IMR-90 (cell line): Measurements from ENCODE around the gene GPRASP1. TPM values are rescaled to one million over a fixed set of nuclear protein-coding genes. Genes with fewer than 3 reads are reported as not detected.

Source experiments
- ATAC-seq: fragments of 200-7000 bp; cut with Tn5 transposase; 2 replicates; pipeline ENCODE4 v1.9.1; 2020; ENCODE audit warnings: low read depth, mild to moderate bottlenecking, moderate library complexity
- BruUV-seq: library from RNA; stranded (reverse); fragments of 400-500 nt; replicated peaks from 2 replicates; lab custom pipeline; 2021; lab: Mats Ljungman, UMichigan
- CTCF ChIA-PET: fragments of 300-600 bp; formaldehyde crosslinking; extraction: SDS; loops from one replicate; lab custom pipeline; 2021; ENCODE audit warnings: antibody characterized with exemption; lab: Yijun Ruan, JAX
- POLR2A ChIA-PET: fragments of 300-600 bp; sonication (Branson Sonifier 250); formaldehyde crosslinking; loops from one replicate; lab custom pipeline; 2022; ENCODE audit warnings: antibody characterized with exemption; ENCODE audit not compliant: unreplicated experiment; lab: Charles Lee
- DNase-seq: peaks from one replicate; pipeline ENCODE4 v3.0.0; 2013
- H2AFZ ChIP-seq: replicated peaks from 2 replicates; pipeline ENCODE3; 2013; ENCODE audit warnings: low read length, mild to moderate bottlenecking; ENCODE audit not compliant: poor library complexity
- H2AK5ac ChIP-seq: 2 replicates; pipeline ENCODE4 v1.6.1; 2013; ENCODE audit warnings: low read depth, low read length, inconsistent platforms
- H2AK9ac ChIP-seq: replicated peaks from 2 replicates; pipeline ENCODE3; 2013; ENCODE audit warnings: mild to moderate bottlenecking, low read depth, low read length, moderate library complexity; ENCODE audit not compliant: poor library complexity
- H2BK120ac ChIP-seq: 2 replicates; pipeline ENCODE4 v1.6.1; 2013; ENCODE audit warnings: low read depth, low read length, inconsistent platforms
- H2BK15ac ChIP-seq: 3 replicates; pipeline ENCODE4 v1.6.1; 2013; ENCODE audit warnings: low read depth, low read length, inconsistent platforms
- H2BK20ac ChIP-seq: 2 replicates; pipeline ENCODE4 v1.6.1; 2013; ENCODE audit warnings: low read depth, mild to moderate bottlenecking, inconsistent platforms, low read length, moderate library complexity
- H2BK5ac ChIP-seq: 2 replicates; pipeline ENCODE4 v1.6.1; 2013; ENCODE audit warnings: mild to moderate bottlenecking, low read depth, low read length, inconsistent platforms; ENCODE audit not compliant: poor library complexity, severe bottlenecking
- H3K14ac ChIP-seq: replicated peaks from 2 replicates; pipeline ENCODE4 v1.6.1; 2013; ENCODE audit warnings: low read depth, low read length, inconsistent platforms
- H3K18ac ChIP-seq: 2 replicates; pipeline ENCODE4 v1.6.1; 2013; ENCODE audit warnings: low read depth, low read length, control low read depth
- H3K23ac ChIP-seq: 2 replicates; pipeline ENCODE4 v1.6.1; 2013; ENCODE audit warnings: low read depth, low read length, inconsistent platforms
- H3K27ac ChIP-seq: 2 replicates; pipeline ENCODE4 v1.5.1; 2013; ENCODE audit warnings: mild to moderate bottlenecking, control low read depth, low read length; ENCODE audit not compliant: insufficient read depth
- H3K27me3 ChIP-seq: 2 replicates; pipeline ENCODE4 v1.6.1; 2013; ENCODE audit warnings: low read length; ENCODE audit not compliant: control insufficient read depth, insufficient read depth
- H3K36me3 ChIP-seq: 2 replicates; pipeline ENCODE4 v1.6.1; 2013; ENCODE audit warnings: low read length, mixed read lengths; ENCODE audit not compliant: control insufficient read depth, insufficient read depth
- H3K4ac ChIP-seq: 2 replicates; pipeline ENCODE4 v1.6.1; 2013; ENCODE audit warnings: low read depth, low read length, inconsistent platforms
- H3K4me1 ChIP-seq: 2 replicates; pipeline ENCODE4 v1.6.1; 2013; ENCODE audit warnings: low read length, mixed read lengths; ENCODE audit not compliant: control insufficient read depth, insufficient read depth
- H3K4me2 ChIP-seq: 2 replicates; pipeline ENCODE4 v1.6.1; 2013; ENCODE audit warnings: low read depth, mild to moderate bottlenecking, control low read depth, low read length, moderate library complexity
- H3K4me3 ChIP-seq: 2 replicates; pipeline ENCODE4 v1.5.1; 2013; ENCODE audit warnings: low read depth, mild to moderate bottlenecking, control low read depth, low read length, moderate library complexity; ENCODE audit not compliant: insufficient read depth
- H3K56ac ChIP-seq: 2 replicates; pipeline ENCODE4 v1.6.1; 2013; ENCODE audit warnings: low read length, inconsistent platforms; ENCODE audit not compliant: insufficient read depth; ENCODE audit errors: extremely low read depth
- H3K79me1 ChIP-seq, 2 experiments: 2 replicates each; pipeline ENCODE4 v1.6.1; 2013; ENCODE audit warnings: low read length in 2 of 2, inconsistent platforms in 1 of 2, low read depth in 1 of 2
- H3K9ac ChIP-seq: 2 replicates; pipeline ENCODE4 v1.6.1; 2013; ENCODE audit warnings: low read depth, low read length, control low read depth
- H3K9me1 ChIP-seq: 2 replicates; pipeline ENCODE4 v1.6.1; 2013; ENCODE audit warnings: low read length, inconsistent platforms; ENCODE audit not compliant: insufficient read depth
- H3K9me3 ChIP-seq: 2 replicates; pipeline ENCODE4 v1.6.1; 2013; ENCODE audit warnings: low read length; ENCODE audit not compliant: control insufficient read depth, insufficient read depth
- H4K20me1 ChIP-seq: 2 replicates; pipeline ENCODE4 v1.6.1; 2013; ENCODE audit warnings: low read length, inconsistent platforms; ENCODE audit not compliant: insufficient read depth
- H4K5ac ChIP-seq: 2 replicates; pipeline ENCODE4 v1.6.1; 2013; ENCODE audit warnings: mild to moderate bottlenecking, low read depth, low read length, control low read depth
- H4K8ac ChIP-seq, 2 experiments: 2 replicates each; pipeline ENCODE4 v1.6.1; 2013; ENCODE audit warnings: low read depth in 2 of 2, low read length in 2 of 2, control low read depth in 1 of 2, inconsistent platforms in 1 of 2
- H4K91ac ChIP-seq: 2 replicates; pipeline ENCODE4 v1.6.1; 2013; ENCODE audit warnings: low read depth, low read length, inconsistent platforms; ENCODE audit not compliant: insufficient read depth
- BHLHE40 ChIP-seq: fragments of 150-350 bp; IDR thresholded peaks from 2 replicates; pipeline ENCODE4 v1.6.1; 2016; ENCODE audit warnings: mild to moderate bottlenecking, low read depth, low read length
- CTCF ChIP-seq: conservative IDR thresholded peaks from 2 replicates; pipeline ENCODE4 v1.5.1; 2012; ENCODE audit warnings: mild to moderate bottlenecking, low read depth, low read length, improper control_type of control experiment
- ELK1 ChIP-seq: fragments of 150-350 bp; IDR thresholded peaks from 2 replicates; pipeline ENCODE4 v1.6.1; 2016; ENCODE audit warnings: low read depth, mild to moderate bottlenecking, low read length, moderate library complexity, borderline replicate concordance
- FOS ChIP-seq: fragments of 150-350 bp; IDR thresholded peaks from 2 replicates; pipeline ENCODE4 v1.6.1; 2016; ENCODE audit warnings: low read depth, low read length
- MAZ ChIP-seq: IDR thresholded peaks from 2 replicates; pipeline ENCODE4 v1.6.1; 2012; ENCODE audit warnings: low read depth, mild to moderate bottlenecking, low read length, improper control_type of control experiment, moderate library complexity, borderline replicate concordance
- MXI1 ChIP-seq: IDR thresholded peaks from 2 replicates; pipeline ENCODE4 v1.6.1; 2012; ENCODE audit warnings: low read depth, mild to moderate bottlenecking, low read length, moderate library complexity, borderline replicate concordance
- NFE2L2 ChIP-seq: fragments of 150-350 bp; IDR thresholded peaks from 2 replicates; pipeline ENCODE4 v1.6.1; 2016; ENCODE audit warnings: low read depth, mild to moderate bottlenecking, low read length
- POLR2A ChIP-seq: IDR thresholded peaks from 2 replicates; pipeline ENCODE4 v1.6.1; 2012; ENCODE audit warnings: mild to moderate bottlenecking, low read depth, low read length
- RAD21 ChIP-seq: IDR thresholded peaks from 2 replicates; pipeline ENCODE4 v1.6.1; 2012; ENCODE audit warnings: low read length, improper control_type of control experiment
- RCOR1 ChIP-seq: IDR thresholded peaks from 2 replicates; pipeline ENCODE4 v1.6.1; 2012; ENCODE audit warnings: mild to moderate bottlenecking, low read length, improper control_type of control experiment; ENCODE audit not compliant: insufficient replicate concordance
- SMC3 ChIP-seq: fragments of 150-350 bp; IDR thresholded peaks from 2 replicates; pipeline ENCODE4 v1.6.1; 2016; ENCODE audit warnings: low read depth, mild to moderate bottlenecking, antibody characterized with exemption, low read length, moderate library complexity
- USF2 ChIP-seq: fragments of 150-350 bp; IDR thresholded peaks from 2 replicates; pipeline ENCODE4 v1.6.1; 2017; ENCODE audit warnings: mild to moderate bottlenecking, antibody characterized with exemption, low read length, low read depth
- WGBS, 2 experiments: methylation state at CpG; one replicate each; pipeline versions ENCODE4 v1.1.5 to v1.1.7; 2013; ENCODE audit warnings: missing lambda C conversion rate in 2 of 2; ENCODE audit not compliant: insufficient read length in 1 of 2; ENCODE audit errors: extremely low coverage in 2 of 2; 5-methylcytosine and 5-hydroxymethylcytosine counted together
- dilution Hi-C: fragments of 300-500 bp; cut with HindIII; formaldehyde crosslinking; loops from one replicate; pipeline ENCODE4 v1.14.3; 2018; ENCODE audit warnings: low sequenced_read_pairs; ENCODE audit not compliant: unreplicated experiment
- in situ Hi-C: fragments of 300-500 bp; cut with MboI; formaldehyde crosslinking; loops from 3 replicates; pipeline ENCODE4 v1.14.3; 2019; ENCODE audit warnings: low sequenced_read_pairs, inconsistent platforms, mixed read lengths
- intact Hi-C: fragments of 100-400 bp; cut with micrococcal nuclease; formaldehyde crosslinking; loops from 2 replicates; pipeline ENCODE4 v1.10.0; 2022
- polyA plus RNA-seq, 3 experiments: library from polyadenylated mRNA; depleted of rRNA; stranded (reverse); fragments of >200 nt; gene quantifications; 2 replicates each; pipeline ENCODE4 v1.2.3, GENCODE V29; 2012; ENCODE audit warnings: low replicate concordance in 1 of 3
- total RNA-seq: library from RNA; depleted of rRNA; stranded (reverse); fragments of >200 nt; gene quantifications from 2 replicates; pipeline ENCODE4 v1.2.3, GENCODE V29; 2012

Gene GPRASP1
- total and polyA plus RNA-seq, 2 of the 4 experiments (the other 2 are of a cell fraction), result 1.3 to 1.5 TPM

GRCh38 chrX:102627640-102628039 is 23.6 kb upstream of the GPRASP1 start (continued):
- TF ChIP-seq USF2, result no peak
- no peak for TF ChIP-seq RAD21
- no peak for TF ChIP-seq NFE2L2

GRCh38 chrX:102637561-102637960 is 13.7 kb upstream of the GPRASP1 start:
- H2BK20ac ChIP-seq, result no peak overlapping the region
- no peak overlapping the region for H3K4ac ChIP-seq
- H3K23ac ChIP-seq, result no peak overlapping the region
- no peaks in the 10 kb centered on the region for H3K79me1 ChIP-seq
- H3K18ac ChIP-seq, result no peak overlapping the region
- H4K20me1 ChIP-seq, result no peaks in the 10 kb centered on the region
- H2AK5ac ChIP-seq, result no peak overlapping the region
- POLR2A ChIA-PET, result no interaction called here
- no peaks in the 10 kb centered on the region for H3K36me3 ChIP-seq
- CTCF ChIA-PET, result no interaction called here
- no peak overlapping the region for H3K14ac ChIP-seq
- no peak overlapping the region for H4K5ac ChIP-seq
- DNase-seq (no peak), ATAC-seq (no peak)
- no peak overlapping the region for H2AFZ ChIP-seq
- no peak overlapping the region for H3K4me3 ChIP-seq
- no peak overlapping the region for H4K8ac ChIP-seq
- no peak overlapping the region for H2BK15ac ChIP-seq
- H3K4me2 ChIP-seq, result no peak overlapping the region
- H2BK120ac ChIP-seq, result no peak overlapping the region
- no peak overlapping the region for H3K56ac ChIP-seq
- no peak overlapping the region for H3K9ac ChIP-seq
- no peak overlapping the region for H2BK5ac ChIP-seq
- no peaks in the 10 kb centered on the region for H3K4me1 ChIP-seq
- no peaks in the 10 kb centered on the region for H3K9me3 ChIP-seq
- H4K91ac ChIP-seq, result no peak overlapping the region
- H3K27me3 ChIP-seq, result no peaks in the 10 kb centered on the region
- H2AK9ac ChIP-seq, result no peak overlapping the region
- TF ChIP-seq CTCF (no peak), ELK1 (no peak), BHLHE40 (no peak), FOS (no peak), MAZ (no peak), SMC3 (no peak), RAD21 (no peak), MXI1 (no peak), NFE2L2 (no peak), POLR2A (no peak), RCOR1 (no peak), USF2 (no peak)
- H3K9me1 ChIP-seq, result no peaks in the 10 kb centered on the region
- no peak overlapping the region for H3K27ac ChIP-seq
- WGBS, 2 experiments, result no CpG with 5 or more reads among the region's 1 CpG
- dilution Hi-C loops, result no loop called here
- in situ Hi-C loops, result no loop called here
- BruUV-seq, result no TSS peak
- intact Hi-C loops, result no loop called here
